H1 (cell line): Measurements from ENCODE around the gene ZNF182. TPM values are rescaled to one million over a fixed set of nuclear protein-coding genes. Genes with fewer than 3 reads are reported as not detected.

Experiments
- CTCF ChIA-PET: fragments of 300-600 bp; sonication (Branson Sonifier 250); formaldehyde crosslinking; loops from one replicate; lab custom pipeline; 2021; ENCODE audit not compliant: partially characterized antibody; lab: Charles Lee
- POLR2A ChIA-PET: fragments of 300-600 bp; sonication (Branson Sonifier 250); formaldehyde crosslinking; loops from one replicate; lab custom pipeline; 2021; ENCODE audit warnings: inconsistent platforms; ENCODE audit not compliant: partially characterized antibody; lab: Charles Lee
- DNase-seq, 2 experiments: peaks; one replicate each; pipeline versions ENCODE4 v3.0.0 to v3.0.0-alpha.2; 2010 to 2022; ENCODE audit warnings: low spot score in 2 of 2, low read depth in 1 of 2, mixed read lengths in 1 of 2
- FAIRE-seq: peaks from 2 replicates; lab custom pipeline; 2011; peaks lifted over from hg19 to GRCh38; lab: Jason Lieb, UNC
- H2AFZ ChIP-seq: 2 replicates; pipeline ENCODE4 v1.8.1; 2012; ENCODE audit warnings: low read length, inconsistent platforms
- H2AK5ac ChIP-seq: 2 replicates; pipeline ENCODE4 v1.6.1; 2013; ENCODE audit warnings: low read depth, low read length
- H2BK120ac ChIP-seq: replicated peaks from 2 replicates; pipeline ENCODE3; 2013; ENCODE audit warnings: low read depth, low read length, inconsistent platforms
- H2BK12ac ChIP-seq: 2 replicates; pipeline ENCODE4 v1.6.1; 2013; ENCODE audit warnings: low read depth, low read length
- H2BK15ac ChIP-seq: 2 replicates; pipeline ENCODE4 v1.6.1; 2013; ENCODE audit warnings: low read length
- H2BK20ac ChIP-seq: 2 replicates; pipeline ENCODE4 v1.6.1; 2013; ENCODE audit warnings: low read length
- H2BK5ac ChIP-seq: 2 replicates; pipeline ENCODE4 v1.6.1; 2013; ENCODE audit warnings: low read depth, low read length
- H3K14ac ChIP-seq: 2 replicates; pipeline ENCODE4 v1.6.1; 2013; ENCODE audit warnings: inconsistent platforms; ENCODE audit not compliant: insufficient read length
- H3K18ac ChIP-seq: 2 replicates; pipeline ENCODE4 v1.6.1; 2013; ENCODE audit warnings: low read length; ENCODE audit errors: extremely low read depth
- H3K23ac ChIP-seq: 2 replicates; pipeline ENCODE4 v1.6.1; 2013; ENCODE audit warnings: inconsistent platforms; ENCODE audit not compliant: insufficient read length
- H3K23me2 ChIP-seq: 2 replicates; pipeline ENCODE4 v1.6.1; 2013; ENCODE audit warnings: low read depth, low read length
- H3K27ac ChIP-seq: 2 replicates; pipeline ENCODE4 v1.6.1; 2011; ENCODE audit warnings: low read depth, low read length, inconsistent platforms
- H3K27me3 ChIP-seq, 4 experiments: replicated peaks in 1 of 4; 1 replicate in 1 of 4; 2 replicates in 3 of 4; pipeline versions ENCODE4 v1.6.1 to v1.8.1; 2011 to 2013; ENCODE audit warnings: low read length in 3 of 4, mild to moderate bottlenecking in 3 of 4, inconsistent platforms in 2 of 4, mixed read lengths in 2 of 4, moderate library complexity in 1 of 4; ENCODE audit not compliant: control insufficient read depth in 3 of 4, insufficient read depth in 3 of 4; ENCODE audit errors: extremely low read depth in 1 of 4
- H3K36me3 ChIP-seq, 4 experiments: 2 replicates each; pipeline versions ENCODE4 v1.6.1 to v1.8.1; 2011 to 2013; ENCODE audit warnings: mild to moderate bottlenecking in 4 of 4, low read length in 3 of 4, moderate library complexity in 2 of 4, control low read depth in 1 of 4, inconsistent platforms in 1 of 4; ENCODE audit not compliant: insufficient read depth in 4 of 4, control insufficient read depth in 2 of 4
- H3K4ac ChIP-seq: replicated peaks from 2 replicates; pipeline ENCODE3; 2013; ENCODE audit warnings: low read length, low read depth, mixed read lengths, inconsistent platforms; ENCODE audit not compliant: insufficient read length
- H3K4me1 ChIP-seq, 4 experiments: replicated peaks in 1 of 4; 1 replicate in 1 of 4; 2 replicates in 3 of 4; pipeline versions ENCODE4 v1.6.1 to v1.8.1; 2011 to 2013; ENCODE audit warnings: low read length in 3 of 4, inconsistent platforms in 2 of 4, mixed read lengths in 1 of 4; ENCODE audit not compliant: insufficient read depth in 4 of 4, control insufficient read depth in 3 of 4
- H3K4me2 ChIP-seq, 2 experiments: 2 replicates each; pipeline versions ENCODE4 v1.6.1 to v1.8.1; 2011 to 2013; ENCODE audit warnings: low read depth in 2 of 2, low read length in 2 of 2, control low read depth in 1 of 2, inconsistent platforms in 1 of 2, mild to moderate bottlenecking in 1 of 2; ENCODE audit not compliant: insufficient read depth in 1 of 2
- H3K4me3 ChIP-seq, 4 experiments: fragments of 200-600, 300-600 bp in 1 of 4; sonication (generic), shearing (Covaris generic), sonication (Bioruptor Twin) in 1 of 4; 2 replicates each; pipeline versions ENCODE4 v1.5.1 to v1.8.1; 2011 to 2016; ENCODE audit warnings: low read length in 4 of 4, low read depth in 3 of 4, control low read depth in 2 of 4, inconsistent platforms in 2 of 4, mild to moderate bottlenecking in 2 of 4, mixed read lengths in 1 of 4, moderate library complexity in 1 of 4; ENCODE audit not compliant: insufficient read depth in 2 of 4; ENCODE audit errors: extremely low read depth in 1 of 4
- H3K56ac ChIP-seq: replicated peaks from 2 replicates; pipeline ENCODE3; 2013; ENCODE audit warnings: low read depth, mild to moderate bottlenecking, mixed read lengths, low read length, inconsistent platforms; ENCODE audit not compliant: insufficient read length
- H3K79me1 ChIP-seq: 2 replicates; pipeline ENCODE4 v1.6.1; 2013; ENCODE audit warnings: low read depth, low read length, control low read depth
- H3K79me2 ChIP-seq, 2 experiments: 2 replicates each; pipeline versions ENCODE4 v1.6.1 to v1.8.1; 2012 to 2013; ENCODE audit warnings: low read length in 2 of 2, mild to moderate bottlenecking in 2 of 2, inconsistent platforms in 1 of 2; ENCODE audit not compliant: insufficient read depth in 2 of 2, control insufficient read depth in 1 of 2
- H3K9ac ChIP-seq, 4 experiments: replicated peaks in 1 of 4; 1 replicate in 1 of 4; 2 replicates in 3 of 4; pipeline versions ENCODE4 v1.6.1 to v1.8.1; 2011 to 2013; ENCODE audit warnings: low read depth in 3 of 4, low read length in 3 of 4, control low read depth in 2 of 4, mild to moderate bottlenecking in 2 of 4, moderate library complexity in 2 of 4, inconsistent platforms in 1 of 4; ENCODE audit errors: extremely low read depth in 1 of 4
- H3K9me3 ChIP-seq, 2 experiments: 2 replicates each; pipeline versions ENCODE4 v1.6.1 to v1.8.1; 2012 to 2013; ENCODE audit warnings: mild to moderate bottlenecking in 2 of 2, moderate library complexity in 2 of 2, control low read depth in 1 of 2, inconsistent platforms in 1 of 2, low read depth in 1 of 2, low read length in 1 of 2, mixed read lengths in 1 of 2; ENCODE audit not compliant: insufficient read depth in 2 of 2
- H4K20me1 ChIP-seq, 2 experiments: replicated peaks in 1 of 2; 2 replicates each; pipeline versions ENCODE3 to v1.8.1; 2011 to 2013; ENCODE audit warnings: inconsistent platforms in 2 of 2, low read length in 2 of 2, mild to moderate bottlenecking in 1 of 2; ENCODE audit not compliant: insufficient read depth in 2 of 2, control insufficient read depth in 1 of 2
- H4K5ac ChIP-seq: 2 replicates; pipeline ENCODE4 v1.6.1; 2013; ENCODE audit warnings: low read length, low read depth, mixed read lengths, inconsistent platforms; ENCODE audit not compliant: insufficient read length
- H4K8ac ChIP-seq: 2 replicates; pipeline ENCODE4 v1.8.0; 2013; ENCODE audit warnings: mild to moderate bottlenecking, moderate library complexity, low read length, inconsistent platforms; ENCODE audit not compliant: insufficient read depth; ENCODE audit errors: extremely low read depth
- H4K91ac ChIP-seq: replicated peaks from 2 replicates; pipeline ENCODE3; 2013; ENCODE audit warnings: low read length, mixed read lengths, inconsistent platforms; ENCODE audit not compliant: insufficient read length
- POLR2A ChIP-seq, 2 experiments: IDR thresholded peaks; 1 replicate in 1 of 2; 2 replicates in 1 of 2; pipeline ENCODE4 v1.6.1; 2011; ENCODE audit warnings: low read depth in 2 of 2, low read length in 2 of 2, mild to moderate bottlenecking in 2 of 2; ENCODE audit errors: control extremely low read depth in 1 of 2
- WGBS, 2 experiments: shearing (Covaris generic) in 1 of 2; methylation state at CpG; one replicate each; pipeline versions ENCODE4 v1.1.6 to v1.1.7; 2013 to 2015; ENCODE audit warnings: low lambda C conversion rate in 2 of 2, mixed read lengths in 2 of 2, inconsistent platforms in 1 of 2, low coverage in 1 of 2, missing lambda C conversion rate in 1 of 2; ENCODE audit not compliant: insufficient replicate concordance in 2 of 2, insufficient coverage in 1 of 2, insufficient read length in 1 of 2; ENCODE audit errors: extremely low coverage in 1 of 2, missing lambda C conversion rate in 1 of 2; 5-methylcytosine and 5-hydroxymethylcytosine counted together
- polyA plus RNA-seq, 7 experiments: library from polyadenylated mRNA; depleted of rRNA in 3 of 7; stranded (reverse) in 5 of 7; unstranded in 2 of 7; fragments of >200 nt in 5 of 7; fragments of 200-250 nt in 2 of 7; gene quantifications; 1 replicate in 5 of 7; 2 replicates in 1 of 7; 4 replicates in 1 of 7; pipeline versions ENCODE4 v1.2.1 to v1.2.3, GENCODE V29; 2011 to 2013; ENCODE audit warnings: missing spikeins in 2 of 7, mixed read lengths in 2 of 7
- total RNA-seq: library from RNA; stranded (reverse); fragmentation: NEBNext Ultra II Directional; extraction: Animal tissue kit (Norgen Biotek cat#: 25700); gene quantifications from 2 replicates; pipeline ENCODE4 v1.2.1, GENCODE V29; 2021
- TF ChIP-seq, protein P1 (sequence below), 3 experiments: IDR thresholded peaks; 1 replicate in 2 of 3; 2 replicates in 1 of 3; pipeline versions ENCODE4 v1.5.1 to v1.6.1; 2011; ENCODE audit warnings: low read length in 3 of 3, mild to moderate bottlenecking in 3 of 3, inconsistent platforms in 2 of 3, low read depth in 1 of 3, moderate library complexity in 1 of 3; ENCODE audit not compliant: insufficient read depth in 1 of 3; ENCODE audit errors: control extremely low read depth in 1 of 3

ZNF182 gene
- total and polyA plus RNA-seq, 2 of the 8 experiments (the other 6 are each of a cell fraction or from before 2014, with no cell fraction given): 1.3 to 8.2 TPM

DNA sequence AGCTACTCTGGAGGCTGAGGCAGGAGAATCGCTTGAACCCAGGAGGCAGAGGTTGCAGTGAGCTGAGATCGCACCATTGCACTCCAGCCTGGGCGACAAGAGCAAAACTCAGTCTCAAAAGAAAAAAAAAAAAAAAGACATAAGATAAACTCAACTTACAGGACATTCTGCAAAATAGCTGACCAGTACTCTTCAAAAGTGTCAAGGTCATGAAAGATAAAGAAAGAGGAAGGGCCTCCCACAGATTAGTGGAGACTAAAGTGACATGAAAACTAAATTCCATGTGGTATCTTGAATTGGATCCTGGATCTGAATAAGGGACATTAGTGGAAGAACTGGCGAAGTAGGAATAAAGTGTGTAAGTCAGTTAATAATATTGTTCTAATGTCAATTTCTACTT, 63.3 kb downstream of the ZNF182 start:
- POLR2A ChIA-PET: no interaction called here
- DNase-seq: no peak
- no peak overlapping the region for H4K91ac ChIP-seq
- FAIRE-seq: no peak
- H3K79me2 ChIP-seq: no peaks in the 10 kb centered on the region
- no peak overlapping the region for H2BK20ac ChIP-seq
- H3K36me3 ChIP-seq: no peaks in the 10 kb centered on the region
- no peak overlapping the region for H3K14ac ChIP-seq
- no peaks in the 10 kb centered on the region for H3K79me1 ChIP-seq
- no peak overlapping the region for H4K8ac ChIP-seq
- no peak overlapping the region for H2AFZ ChIP-seq
- no peak overlapping the region for H3K23ac ChIP-seq
- H3K9me3 ChIP-seq: no peaks in the 10 kb centered on the region
- no peak overlapping the region for H2BK120ac ChIP-seq
- H3K4me1 ChIP-seq: no peaks in the 10 kb centered on the region
- no peak overlapping the region for H3K4me2 ChIP-seq
- CTCF ChIA-PET: no interaction called here
- H3K27me3 ChIP-seq: no peaks in the 10 kb centered on the region
- H2BK5ac ChIP-seq: no peak overlapping the region
- H3K56ac ChIP-seq: no peak overlapping the region
- H3K4me3 ChIP-seq: no peak overlapping the region
- no peak for TF ChIP-seq POLR2A (IDR thresholded peaks at IDR 0.05; ENCODE audit: control extremely low read depth in 1 of 2, low read depth in 2 of 2, low read length in 2 of 2)
- TF ChIP-seq, protein P1, sequence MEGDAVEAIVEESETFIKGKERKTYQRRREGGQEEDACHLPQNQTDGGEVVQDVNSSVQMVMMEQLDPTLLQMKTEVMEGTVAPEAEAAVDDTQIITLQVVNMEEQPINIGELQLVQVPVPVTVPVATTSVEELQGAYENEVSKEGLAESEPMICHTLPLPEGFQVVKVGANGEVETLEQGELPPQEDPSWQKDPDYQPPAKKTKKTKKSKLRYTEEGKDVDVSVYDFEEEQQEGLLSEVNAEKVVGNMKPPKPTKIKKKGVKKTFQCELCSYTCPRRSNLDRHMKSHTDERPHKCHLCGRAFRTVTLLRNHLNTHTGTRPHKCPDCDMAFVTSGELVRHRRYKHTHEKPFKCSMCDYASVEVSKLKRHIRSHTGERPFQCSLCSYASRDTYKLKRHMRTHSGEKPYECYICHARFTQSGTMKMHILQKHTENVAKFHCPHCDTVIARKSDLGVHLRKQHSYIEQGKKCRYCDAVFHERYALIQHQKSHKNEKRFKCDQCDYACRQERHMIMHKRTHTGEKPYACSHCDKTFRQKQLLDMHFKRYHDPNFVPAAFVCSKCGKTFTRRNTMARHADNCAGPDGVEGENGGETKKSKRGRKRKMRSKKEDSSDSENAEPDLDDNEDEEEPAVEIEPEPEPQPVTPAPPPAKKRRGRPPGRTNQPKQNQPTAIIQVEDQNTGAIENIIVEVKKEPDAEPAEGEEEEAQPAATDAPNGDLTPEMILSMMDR (IDR thresholded peaks at IDR 0.05; ENCODE audit: control extremely low read depth in 1 of 3, insufficient read depth in 1 of 3, low read depth in 1 of 3, low read length in 3 of 3): no peak
- TF ChIP-seq, all 59 proteins: peak for 0
- no peak overlapping the region for H3K27ac ChIP-seq
- H4K20me1 ChIP-seq: no peaks in the 10 kb centered on the region
- H2BK12ac ChIP-seq: no peak overlapping the region
- H2BK15ac ChIP-seq: no peak overlapping the region
- no peak overlapping the region for H2AK5ac ChIP-seq
- WGBS, 2 experiments: 93% methylated on average over 1 of the region's 4 CpGs; no CpG with 5 or more reads in 1 of the 2 experiments
- H4K5ac ChIP-seq: no peak overlapping the region
- H3K4ac ChIP-seq: no peak overlapping the region
- H3K9ac ChIP-seq: no peak overlapping the region
- no peak overlapping the region for H3K18ac ChIP-seq
- no peaks in the 10 kb centered on the region for H3K23me2 ChIP-seq
